ENCODE data around the gene CASP7.
"Not testable (repeated sequence)": the region's sequence is repeated elsewhere in the genome, so short reads cannot be mapped to it uniquely, and the experiment has no call there.

Gene CASP7

DNA sequence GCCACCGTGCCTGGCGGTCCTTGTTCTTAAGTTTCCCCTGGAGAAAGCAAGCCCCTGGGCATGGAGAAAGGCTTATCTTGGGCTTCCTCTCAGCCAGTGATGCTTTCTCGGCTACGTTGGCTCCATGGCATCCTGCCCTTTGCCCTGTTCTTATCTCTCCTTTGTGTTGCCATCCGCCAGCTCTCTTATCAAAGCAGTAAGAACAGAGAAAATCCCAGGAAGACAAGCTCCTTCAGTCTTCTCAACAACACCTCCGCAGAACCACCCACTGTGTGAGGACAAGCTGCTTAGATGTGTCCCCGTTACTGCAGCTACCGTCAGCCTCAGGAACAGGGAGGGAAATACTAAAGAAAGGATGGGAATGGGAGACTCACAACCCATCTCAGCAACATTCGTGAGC, 75.1 kb downstream of the CASP7 start:
- DNase-seq: no peak

- DNase-seq: no peak
Measured at GRCh38 chr10:113756940-113757543, 77.3 kb downstream of the CASP7 start.

DNA sequence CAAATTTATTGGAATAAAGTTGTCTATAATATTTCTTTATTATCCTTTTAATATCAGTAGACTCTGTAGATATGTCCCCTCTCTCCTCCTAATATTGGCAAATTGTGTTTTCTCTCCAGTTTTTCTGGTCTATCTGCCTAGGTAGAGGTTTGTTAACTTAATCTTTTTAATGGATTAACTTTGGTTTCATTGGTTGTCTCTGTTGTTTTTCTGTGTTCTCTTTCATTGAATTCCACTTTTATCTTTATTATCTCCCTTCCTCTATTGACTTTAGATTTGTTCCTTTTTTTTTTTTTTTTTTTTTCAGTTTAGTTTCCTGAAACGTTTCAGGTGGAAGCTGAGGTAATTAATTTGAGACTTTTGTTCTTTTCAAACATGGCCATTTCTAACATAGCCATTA, 82.4 kb downstream of the CASP7 start:
- DNase-seq: no peak

DNA sequence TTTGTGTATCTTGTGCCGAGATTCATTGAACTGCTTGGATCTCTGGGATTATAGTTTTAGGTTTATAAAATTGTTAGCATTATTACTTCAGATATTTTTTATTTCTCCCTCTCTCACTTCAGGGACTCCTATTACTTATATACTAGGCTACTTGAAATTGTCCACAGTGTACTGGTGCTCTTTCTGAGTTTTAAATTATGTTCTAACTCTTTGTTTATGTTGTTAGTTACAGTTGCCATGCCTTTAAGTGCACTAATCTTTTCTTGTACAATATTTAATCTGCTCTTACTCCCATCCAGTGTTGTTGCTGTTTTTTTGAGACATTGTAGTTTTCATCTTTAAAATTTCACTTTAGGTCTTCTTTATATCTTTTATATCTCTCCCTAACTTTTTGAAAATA, 84.9 kb downstream of the CASP7 start:
- no peak for DNase-seq

- no peak for DNase-seq
Measured at GRCh38 chr10:113765910-113766309, 86.2 kb downstream of the CASP7 start.

GRCh38 chr10:113767222-113767621, 87.5 kb downstream of the CASP7 start:
- DNase-seq: no peak

GRCh38 chr10:113770346-113770745, 90.6 kb downstream of the CASP7 start:
- no peak for DNase-seq

- DNase-seq: not testable (repeated sequence)
Measured at GRCh38 chr10:113771131-113771530, 91.4 kb downstream of the CASP7 start.

DNA sequence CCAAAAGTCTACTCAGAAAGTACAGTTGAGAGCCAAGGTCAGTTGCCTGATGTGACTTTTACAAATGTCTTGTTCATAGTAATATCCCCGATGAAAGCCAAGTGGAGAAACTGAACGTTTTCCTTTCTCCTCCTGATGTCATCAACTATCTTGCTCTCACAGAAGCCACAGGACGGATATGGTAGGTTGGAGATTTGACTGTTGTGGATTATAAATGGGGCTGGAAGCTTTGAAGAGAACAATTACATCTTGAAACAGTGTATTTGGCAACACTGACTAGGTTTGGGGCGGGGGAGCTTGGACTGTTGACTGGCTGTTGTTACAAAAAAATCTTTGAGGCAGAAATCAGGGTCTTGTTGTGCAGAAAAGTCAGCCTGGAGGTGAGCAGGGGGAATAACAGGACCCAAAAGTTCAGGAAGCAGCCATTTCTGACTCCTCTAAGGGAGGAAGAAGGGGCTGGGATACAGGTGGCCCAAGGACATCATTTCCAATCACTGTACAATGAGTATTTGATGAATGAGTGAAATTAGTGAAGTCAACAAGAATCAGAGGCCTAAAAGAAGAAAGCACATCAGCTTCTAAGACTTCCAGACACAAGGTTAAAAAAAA, 96.1 kb downstream of the CASP7 start:
- no peak for DNase-seq

DNA sequence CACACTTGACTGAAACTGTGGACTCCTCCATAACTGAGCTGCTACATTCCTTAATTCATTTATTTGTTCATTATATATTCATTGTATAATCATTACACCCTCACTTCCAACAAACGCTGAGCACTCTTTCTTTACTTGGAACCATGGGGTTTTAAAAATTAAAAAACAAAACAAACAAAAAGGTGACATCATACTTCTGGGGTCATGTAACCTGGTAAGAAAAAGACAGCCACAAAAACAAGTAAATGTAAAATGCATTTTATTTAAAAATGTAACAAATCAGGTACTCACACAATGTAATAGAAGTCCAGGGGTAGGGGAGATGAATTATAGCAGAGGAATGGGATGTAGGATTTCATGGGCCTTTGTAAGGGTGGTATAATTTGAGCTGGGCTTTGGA, 96.8 kb downstream of the CASP7 start:
- no peak for DNase-seq
